RWPE1 (cell line): ENCODE data around the gene TNRC6B.
"Not testable (repeated sequence)": the region's sequence is repeated elsewhere in the genome, so short reads cannot be mapped to it uniquely, and the experiment has no call there.

Source experiments
- CTCF ChIA-PET: fragments of 350-600 bp; sonication (Branson Sonifier 250); formaldehyde crosslinking; extraction: SDS; loops from one replicate; lab custom pipeline; 2021; lab: Yijun Ruan, JAX
- POLR2A ChIA-PET: fragments of 400-600 bp; formaldehyde crosslinking; extraction: SDS; loops from one replicate; lab custom pipeline; 2020; ENCODE audit warnings: antibody characterized with exemption; ENCODE audit not compliant: low non-redundant PET; lab: Yijun Ruan, JAX
- DNase-seq: peaks from one replicate; pipeline ENCODE4 v3.0.0; 2012; ENCODE audit warnings: low spot score
- H3K27ac ChIP-seq: fragments of 450-650 bp; 2 replicates; pipeline ENCODE4 v1.5.1; 2017
- CTCF ChIP-seq: fragments of 450-650 bp; conservative IDR thresholded peaks from 2 replicates; pipeline ENCODE4 v1.5.1; 2017; ENCODE audit warnings: low read depth, mild to moderate bottlenecking

Gene TNRC6B

GRCh38 chr22:40196628-40197360 lies 19.1 kb downstream of the TNRC6B start:
- DNase-seq: peak; percentile 76
- CTCF ChIA-PET: no interaction called here
- POLR2A ChIA-PET: no interaction called here
- TF ChIP-seq CTCF: no peak
- 0 out of 2 replicates have a peak overlapping the region, but pooled peaks have one; percentile 17 for H3K27ac ChIP-seq

DNA sequence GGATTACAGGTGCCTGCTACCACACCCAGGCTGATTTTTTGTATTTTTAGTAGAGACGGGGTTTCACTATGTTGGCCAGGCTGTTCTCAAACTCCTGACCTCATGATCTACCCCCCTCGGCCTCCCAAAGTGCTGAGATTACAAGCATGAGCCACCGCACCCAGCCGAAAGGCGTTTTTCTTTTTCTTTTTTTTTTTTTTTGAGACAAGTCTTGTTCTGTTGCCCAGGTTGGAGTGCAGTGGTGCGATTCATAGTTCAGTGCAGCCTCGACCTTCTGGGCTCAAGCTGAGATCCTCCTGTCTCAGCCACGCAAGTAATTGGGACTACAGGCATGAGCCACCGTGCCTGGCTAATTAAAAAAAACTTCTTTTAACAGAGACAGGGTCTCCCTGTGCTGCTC lies 19.7 kb downstream of the TNRC6B start:
- POLR2A ChIA-PET, DNase-seq, CTCF ChIA-PET: not testable (repeated sequence)
- 0 out of 2 replicates have a peak overlapping the region, but pooled peaks have one; percentile 17 for H3K27ac ChIP-seq

DNA sequence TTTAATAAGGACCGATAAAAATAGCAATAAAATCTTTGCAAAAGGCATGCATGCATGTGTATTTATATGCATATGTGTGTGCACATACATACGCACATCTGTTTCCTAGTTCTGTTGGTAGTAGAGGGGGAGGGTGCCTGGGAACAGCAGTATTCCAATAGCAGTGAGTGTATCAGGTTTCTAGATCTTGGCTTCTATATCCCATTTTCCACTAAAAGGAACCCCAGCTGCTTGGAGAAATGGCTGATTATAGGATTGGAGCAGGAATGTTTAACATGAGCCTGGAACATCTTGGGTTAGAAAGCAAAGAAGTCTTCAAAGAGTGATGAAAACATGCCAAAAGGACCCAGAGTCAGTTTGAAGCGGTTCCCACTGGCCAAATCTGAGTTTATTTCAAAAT lies 21.0 kb downstream of the TNRC6B start:
- DNase-seq: no peak
- ChIA-PET CTCF (no interaction called here), POLR2A (no interaction called here)

GRCh38 chr22:40199223-40199622 lies 21.5 kb downstream of the TNRC6B start:
- POLR2A ChIA-PET: no interaction called here
- CTCF ChIA-PET: no interaction called here
- H3K27ac ChIP-seq: no peak overlapping the region
- no peak for DNase-seq
- no peak for TF ChIP-seq CTCF

More for the DNA sequence above, 21.0 kb downstream of the TNRC6B start:
- no peak overlapping the region for H3K27ac ChIP-seq
- TF ChIP-seq CTCF: no peak

- POLR2A ChIA-PET: no interaction called here
- no peak for TF ChIP-seq CTCF
- DNase-seq: no peak
- no peak overlapping the region for H3K27ac ChIP-seq
- CTCF ChIA-PET: no interaction called here
These were observed 22.1 kb downstream of the TNRC6B start for GRCh38 chr22:40199852-40200251.

- no peak for TF ChIP-seq CTCF
- POLR2A ChIA-PET: no interaction called here
- H3K27ac ChIP-seq: no peak overlapping the region
- no peak for DNase-seq
- CTCF ChIA-PET: interaction anchor here (0.7 kb wide), 1 partner anchor 165 kb away, joined by 3 read pairs; no protein-coding TSS in a partner anchor
These were observed 23.2 kb downstream of the TNRC6B start for GRCh38 chr22:40200795-40201530.
